T-helper 17 cell (primary cell): Measurements from ENCODE around the gene SMCO1. TPM values are rescaled to one million over a fixed set of nuclear protein-coding genes. Genes with fewer than 3 reads are reported as not detected.
"Not testable (repeated sequence)": the region's sequence is repeated elsewhere in the genome, so short reads cannot be mapped to it uniquely, and the experiment has no call there.

Experiments used
- ATAC-seq: fragments of 150-1000 bp; cut with Tn5 transposase; 2 replicates; pipeline ENCODE4 v1.10.0; 2021; ENCODE audit warnings: mild to moderate bottlenecking, moderate library complexity
- DNase-seq, 3 donors: peaks; one replicate each; pipeline versions ENCODE4 v3.0.0 to v3.0.0-alpha.2; 2020 to 2021
- H3K9me3 ChIP-seq: one replicate; pipeline ENCODE4 v1.7.0; 2013; ENCODE audit warnings: low read length, mild to moderate bottlenecking; ENCODE audit not compliant: control insufficient read depth, poor library complexity, severe bottlenecking
- H3K27ac Mint-ChIP-seq: one replicate; pipeline ENCODE4 v1.8.0; 2022; ENCODE audit warnings: mild to moderate bottlenecking, moderate library complexity, mixed read lengths
- H3K27me3 Mint-ChIP-seq: one replicate; pipeline ENCODE4 v1.8.0; 2022; ENCODE audit warnings: mixed read lengths
- H3K36me3 Mint-ChIP-seq: one replicate; pipeline ENCODE4 v1.8.0; 2022; ENCODE audit warnings: low read depth, mixed read lengths
- H3K4me1 Mint-ChIP-seq: one replicate; pipeline ENCODE4 v1.8.0; 2022; ENCODE audit warnings: mild to moderate bottlenecking, mixed read lengths
- H3K4me3 Mint-ChIP-seq: one replicate; pipeline ENCODE4 v1.8.0; 2022; ENCODE audit warnings: mild to moderate bottlenecking, moderate library complexity, mixed read lengths
- total RNA-seq, 4 donors: library from RNA in 2 of 4; stranded (reverse) in 2 of 4; gene quantifications; one replicate each; pipeline ENCODE4 v1.2.3 and lab custom pipeline; 2022 to 2026

The SMCO1 gene
- total RNA-seq, 2 donors from 2014 or later: not detected

DNA sequence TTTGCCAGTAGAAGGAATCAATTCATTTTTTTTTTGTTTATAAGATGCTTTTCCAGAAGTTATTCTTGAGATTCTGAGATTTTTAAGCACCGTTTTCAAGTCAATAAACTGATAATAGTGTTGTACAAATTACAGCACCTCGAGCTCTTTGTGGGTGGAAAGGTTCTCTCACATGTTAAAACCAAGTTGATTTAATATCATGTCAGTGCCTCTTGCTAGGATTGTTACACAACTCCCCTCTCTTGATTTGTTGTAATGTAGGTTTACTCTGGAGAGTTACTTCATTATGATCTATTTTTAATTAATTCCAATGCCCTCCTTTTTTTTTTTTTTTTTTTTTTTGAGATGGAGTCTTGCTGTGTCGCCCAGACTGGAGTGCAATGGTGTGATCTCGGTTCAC lies 57.1 kb downstream of the SMCO1 start:
- ATAC-seq (no peak), DNase-seq (no peak)
- no peaks in the 10 kb centered on the region for H3K9me3 ChIP-seq
- H3K27ac Mint-ChIP-seq: peak overlapping the region; percentile 86
- peaks cover 8% of the 10 kb centered on the region for H3K4me1 Mint-ChIP-seq
- no peaks in the 10 kb centered on the region for H3K36me3 Mint-ChIP-seq
- H3K4me3 Mint-ChIP-seq: no peak overlapping the region
- H3K27me3 Mint-ChIP-seq: no peaks in the 10 kb centered on the region

DNA sequence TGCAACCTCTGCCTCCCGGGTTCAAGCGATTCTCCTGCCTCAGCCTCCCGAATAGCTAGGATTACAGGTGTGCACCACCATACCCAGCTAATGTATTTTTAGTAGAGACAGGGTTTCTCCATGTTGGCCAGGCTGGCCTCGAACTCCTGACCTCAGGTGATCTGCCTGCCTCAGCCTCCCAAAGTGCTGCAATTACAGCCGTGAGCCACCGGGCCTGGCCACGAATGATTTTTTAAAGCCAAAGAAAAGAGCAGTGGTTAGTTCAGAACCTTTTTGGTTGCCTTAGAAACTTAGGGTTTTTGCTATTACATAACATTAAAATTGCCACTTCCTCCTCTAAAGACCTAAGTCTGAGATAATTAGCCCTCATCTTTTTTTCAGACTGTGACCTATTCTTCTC lies 57.7 kb downstream of the SMCO1 start:
- not testable (repeated sequence) for H3K27me3 Mint-ChIP-seq, H3K4me1 Mint-ChIP-seq, H3K36me3 Mint-ChIP-seq, H3K9me3 ChIP-seq
- Mint-ChIP-seq H3K4me3 (peak overlapping the region; percentile 39), H3K27ac (peak overlapping the region; percentile 86)
- peak in 1 of 3 donors; percentile 17 for DNase-seq
- peak; percentile 88 for ATAC-seq

Other genes starting within 250 kb of the SMCO1 start
- 10 to 100 TPM; 78.1 to 82.0 TPM for gene PCYT1A, start 227.6 kb downstream of the SMCO1 start, total RNA-seq
- 1 to 10 TPM; 4.8 to 6.8 TPM for gene DYNLT2B, start 197.1 kb downstream of the SMCO1 start, total RNA-seq
- gene TM4SF19, start 177.0 kb downstream of the SMCO1 start, total RNA-seq: not detected
- gene UBXN7, start 82.9 kb downstream of the SMCO1 start, total RNA-seq: 10 to 100 TPM; 58.8 to 86.0 TPM
- gene RNF168, start 11.6 kb downstream of the SMCO1 start, total RNA-seq: 10 to 100 TPM; 36.9 to 37.9 TPM
- gene WDR53, start 53.2 kb upstream of the SMCO1 start, total RNA-seq: 10 to 100 TPM; 18.1 to 29.6 TPM
- 1 to 10 TPM; 4.9 to 8.3 TPM for gene FBXO45, start 53.3 kb upstream of the SMCO1 start, total RNA-seq
- gene NRROS, start 124.3 kb upstream of the SMCO1 start, total RNA-seq: 10 to 100 TPM; 15.1 to 15.5 TPM
- 1 to 10 TPM; 1.4 to 2.1 TPM for gene CEP19, start 196.9 kb upstream of the SMCO1 start, total RNA-seq
- 10 to 100 TPM; 18.0 to 19.7 TPM for gene PIGX, start 197.0 kb upstream of the SMCO1 start, total RNA-seq
- 10 to 100 TPM; 70.6 to 80.0 TPM for gene PAK2, start 224.5 kb upstream of the SMCO1 start, total RNA-seq